Fibroblast of skin of scalp (primary cell): ENCODE measurements around the gene CHD8.

Experiments
- DNase-seq: peaks from one replicate; pipeline ENCODE4 v3.0.0-alpha.2; 2013

The CHD8 gene

GRCh38 chr14:21369949-21370679 is 85.8 kb downstream of the CHD8 start:
- no peak for DNase-seq

DNA sequence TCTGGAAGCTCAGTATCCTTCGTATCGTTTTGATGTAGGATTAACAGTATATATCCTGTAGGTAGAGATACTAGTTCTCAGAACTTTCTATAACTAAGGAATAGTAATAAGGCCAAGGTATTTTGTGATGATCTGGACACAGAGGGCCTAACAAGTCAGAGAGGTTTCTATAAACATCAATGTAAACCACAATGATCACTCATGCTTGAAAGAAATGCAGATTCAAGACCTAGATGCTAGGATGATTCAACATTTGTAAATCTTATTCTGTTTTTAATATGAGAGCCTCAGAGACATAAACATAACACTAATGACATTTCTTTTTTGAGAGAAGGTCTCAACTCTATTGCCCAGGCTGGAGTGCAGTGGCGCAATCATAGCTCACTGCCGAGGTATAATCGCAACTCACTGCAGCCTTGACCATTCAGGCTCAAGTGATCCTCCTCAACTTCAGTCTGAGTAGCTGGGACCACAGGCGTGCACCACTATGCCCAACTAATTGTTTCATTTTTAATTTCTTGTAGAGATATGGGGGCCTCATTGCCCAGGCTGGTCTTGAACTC is 88.3 kb downstream of the CHD8 start:
- no peak for DNase-seq

DNA sequence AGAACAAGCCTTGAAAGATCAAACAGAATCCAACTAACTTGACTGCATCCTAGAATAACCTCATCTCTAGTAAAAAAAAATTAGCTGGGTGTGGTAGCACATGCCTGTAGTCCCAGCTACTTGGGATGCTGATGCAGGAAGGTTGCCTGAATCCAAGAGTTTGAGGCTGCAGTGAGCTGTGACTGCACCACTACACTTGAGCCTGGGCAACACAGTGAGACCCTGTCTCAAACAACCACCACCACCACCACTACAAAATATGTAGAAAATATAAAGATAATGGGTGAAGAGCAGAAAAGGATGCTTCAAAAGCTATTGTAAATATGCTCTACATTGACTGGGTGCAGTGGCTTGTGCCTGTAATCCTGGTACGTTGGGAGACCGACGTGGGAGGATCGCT is 99.4 kb downstream of the CHD8 start:
- DNase-seq = no peak

GRCh38 chr14:21352587-21352986 is 103.3 kb downstream of the CHD8 start:
- DNase-seq = no peak

GRCh38 chr14:21350539-21350938 is 105.4 kb downstream of the CHD8 start:
- no peak for DNase-seq

- no peak for DNase-seq
These were observed 108.7 kb downstream of the CHD8 start for GRCh38 chr14:21347201-21347600.

- no peak for DNase-seq
These were observed 109.3 kb downstream of the CHD8 start for GRCh38 chr14:21346532-21347135.

GRCh38 chr14:21343035-21343794 is 112.7 kb downstream of the CHD8 start:
- DNase-seq = no peak
